ENCODE data around the gene ATP2A1.

DNA sequence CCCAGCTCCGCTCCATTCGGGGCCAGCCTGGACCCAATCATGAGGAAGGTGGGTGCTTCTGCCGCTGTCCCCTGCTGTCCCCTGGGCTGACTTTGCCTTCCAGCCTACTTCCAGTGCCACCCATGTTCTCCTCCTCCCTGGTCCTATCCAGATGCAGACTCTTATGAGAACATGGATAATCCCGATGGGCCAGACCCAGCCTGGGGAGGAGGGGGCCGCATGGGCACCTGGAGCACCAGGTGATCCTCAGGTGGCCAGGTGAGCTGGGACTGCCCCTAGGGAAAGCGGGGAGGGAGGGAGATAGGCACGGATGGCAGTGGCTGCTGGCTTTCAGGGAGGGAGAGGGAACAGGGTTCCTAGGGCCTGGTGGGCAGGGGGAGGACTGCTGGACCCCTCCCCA lies 60.4 kb downstream of the ATP2A1 start:
- TF ChIP-seq, protein P1, sequence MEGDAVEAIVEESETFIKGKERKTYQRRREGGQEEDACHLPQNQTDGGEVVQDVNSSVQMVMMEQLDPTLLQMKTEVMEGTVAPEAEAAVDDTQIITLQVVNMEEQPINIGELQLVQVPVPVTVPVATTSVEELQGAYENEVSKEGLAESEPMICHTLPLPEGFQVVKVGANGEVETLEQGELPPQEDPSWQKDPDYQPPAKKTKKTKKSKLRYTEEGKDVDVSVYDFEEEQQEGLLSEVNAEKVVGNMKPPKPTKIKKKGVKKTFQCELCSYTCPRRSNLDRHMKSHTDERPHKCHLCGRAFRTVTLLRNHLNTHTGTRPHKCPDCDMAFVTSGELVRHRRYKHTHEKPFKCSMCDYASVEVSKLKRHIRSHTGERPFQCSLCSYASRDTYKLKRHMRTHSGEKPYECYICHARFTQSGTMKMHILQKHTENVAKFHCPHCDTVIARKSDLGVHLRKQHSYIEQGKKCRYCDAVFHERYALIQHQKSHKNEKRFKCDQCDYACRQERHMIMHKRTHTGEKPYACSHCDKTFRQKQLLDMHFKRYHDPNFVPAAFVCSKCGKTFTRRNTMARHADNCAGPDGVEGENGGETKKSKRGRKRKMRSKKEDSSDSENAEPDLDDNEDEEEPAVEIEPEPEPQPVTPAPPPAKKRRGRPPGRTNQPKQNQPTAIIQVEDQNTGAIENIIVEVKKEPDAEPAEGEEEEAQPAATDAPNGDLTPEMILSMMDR (IDR thresholded peaks at IDR 0.05; ENCODE audit: low read length), result no peak
- no peak for TF ChIP-seq EZH2 (IDR thresholded peaks at IDR 0.05; ENCODE audit: borderline replicate concordance, low read length)
